GM19025 (cell line): ENCODE data around the gene ARHGEF16.

Experiments used
- ATAC-seq: cut with Tn5 transposase; IDR thresholded peaks from one replicate; pipeline ENCODE4 v1.9.1; 2021; ENCODE audit warnings: mild to moderate bottlenecking, low read depth, moderate library complexity; ENCODE audit not compliant: unreplicated experiment

The ARHGEF16 gene

GRCh38 chr1:3498986-3499385 is 44.5 kb downstream of the ARHGEF16 start:
- no peak for ATAC-seq

GRCh38 chr1:3499611-3500010 is 45.1 kb downstream of the ARHGEF16 start:
- no peak for ATAC-seq

- ATAC-seq, result no peak
These were observed 45.9 kb downstream of the ARHGEF16 start for GRCh38 chr1:3500265-3500835.

- no peak for ATAC-seq
These were observed 47.0 kb downstream of the ARHGEF16 start for GRCh38 chr1:3501437-3501836.

GRCh38 chr1:3501856-3502640 is 47.6 kb downstream of the ARHGEF16 start:
- ATAC-seq, result no peak

- no peak for ATAC-seq
These were observed 48.4 kb downstream of the ARHGEF16 start for GRCh38 chr1:3502641-3503524.

GRCh38 chr1:3503525-3503886 is 49.0 kb downstream of the ARHGEF16 start:
- no peak for ATAC-seq

GRCh38 chr1:3504151-3504821 is 49.8 kb downstream of the ARHGEF16 start:
- ATAC-seq, result no peak

GRCh38 chr1:3504822-3505153 is 50.3 kb downstream of the ARHGEF16 start:
- no peak for ATAC-seq

GRCh38 chr1:3505161-3505560 is 50.7 kb downstream of the ARHGEF16 start:
- no peak for ATAC-seq

- no peak for ATAC-seq
These were observed 51.6 kb downstream of the ARHGEF16 start for GRCh38 chr1:3506041-3506440.

GRCh38 chr1:3506943-3507342 is 52.5 kb downstream of the ARHGEF16 start:
- no peak for ATAC-seq

- ATAC-seq, result no peak
These were observed 53.3 kb downstream of the ARHGEF16 start for GRCh38 chr1:3507636-3508275.

- ATAC-seq, result no peak
These were observed 54.4 kb downstream of the ARHGEF16 start for GRCh38 chr1:3508757-3509415.

GRCh38 chr1:3509721-3510120 is 55.3 kb downstream of the ARHGEF16 start:
- no peak for ATAC-seq

GRCh38 chr1:3510136-3510955 is 55.9 kb downstream of the ARHGEF16 start:
- no peak for ATAC-seq

- no peak for ATAC-seq
These were observed 56.4 kb downstream of the ARHGEF16 start for GRCh38 chr1:3510956-3511250.

- no peak for ATAC-seq
These were observed 56.8 kb downstream of the ARHGEF16 start for GRCh38 chr1:3511306-3511705.

- ATAC-seq, result no peak
These were observed 57.4 kb downstream of the ARHGEF16 start for GRCh38 chr1:3511856-3512255.
